Kidney (tissue), 14 donors: ENCODE data around the gene CLDND1. TPM values are rescaled to one million over a fixed set of nuclear protein-coding genes. Genes with fewer than 3 reads are reported as not detected.

Source experiments
- DNase-seq, 5 donors: peaks; one replicate each; pipeline ENCODE4 v3.0.0-alpha.2; 2013 to 2020
- FAIRE-seq: peaks from 2 replicates; lab custom pipeline; 2012; peaks lifted over from hg19 to GRCh38; lab: Jason Lieb, UNC
- H3K27ac ChIP-seq, 2 donors: one replicate each; pipeline ENCODE4 v1.7.0; 2013; ENCODE audit warnings: low read depth in 2 of 2, low read length in 2 of 2, inconsistent platforms in 1 of 2
- H3K27me3 ChIP-seq: one replicate; pipeline ENCODE4 v1.7.1; 2013; ENCODE audit warnings: low read length, inconsistent platforms; ENCODE audit not compliant: control insufficient read depth, insufficient read depth
- H3K36me3 ChIP-seq, 3 donors: one replicate each; pipeline versions ENCODE4 v1.7.0 to v1.7.1; 2013; ENCODE audit warnings: low read length in 3 of 3, control low read depth in 1 of 3, inconsistent platforms in 1 of 3; ENCODE audit not compliant: insufficient read depth in 3 of 3, control insufficient read depth in 2 of 3
- H3K4me1 ChIP-seq, 3 donors: one replicate each; pipeline versions ENCODE4 v1.7.0 to v1.7.1; 2013; ENCODE audit warnings: low read length in 3 of 3, inconsistent platforms in 1 of 3, low read depth in 1 of 3; ENCODE audit not compliant: control insufficient read depth in 2 of 3, insufficient read depth in 2 of 3
- H3K4me3 ChIP-seq, 3 donors: one replicate each; pipeline versions ENCODE4 v1.7.0 to v1.8.1; 2013; ENCODE audit warnings: low read length in 3 of 3, control low read depth in 1 of 3, inconsistent platforms in 1 of 3
- H3K9ac ChIP-seq, 3 donors: one replicate each; pipeline versions ENCODE4 v1.7.0 to v1.7.1; 2013; ENCODE audit warnings: low read length in 3 of 3, control low read depth in 1 of 3, inconsistent platforms in 1 of 3
- H3K9me3 ChIP-seq, 3 donors: one replicate each; pipeline versions ENCODE4 v1.7.0 to v1.7.1; 2013; ENCODE audit warnings: low read length in 3 of 3, control low read depth in 1 of 3, inconsistent platforms in 1 of 3; ENCODE audit not compliant: control insufficient read depth in 2 of 3, insufficient read depth in 1 of 3
- CTCF ChIP-seq: IDR thresholded peaks from 3 replicates; pipeline ENCODE4 v1.5.1; 2012; ENCODE audit warnings: mild to moderate bottlenecking, moderate library complexity, borderline replicate concordance; ENCODE audit not compliant: insufficient read depth; ENCODE audit errors: extremely low read depth
- intact Hi-C: fragments of 100-400 bp; cut with DNase I; formaldehyde crosslinking; loops from one replicate; pipeline ENCODE4 v1.11.1; 2022
- polyA plus RNA-seq: library from polyadenylated mRNA; stranded (reverse); fragments of 350-450 nt; fragmentation: Illumina TruSeq; extraction: RNeasy Lipid Tissue Mini Kit (QIAGEN cat#74804); gene quantifications from one replicate; pipeline ENCODE4 v1.2.3, GENCODE V29; 2014; ENCODE audit warnings: low read depth, low replicate concordance; ENCODE audit not compliant: insufficient read depth
- total RNA-seq: library from RNA; stranded (reverse); fragmentation: NEBNext Ultra II Directional; extraction: Animal tissue kit (Norgen Biotek cat#: 25700); gene quantifications from one replicate; pipeline ENCODE4 v1.2.1, GENCODE V29; 2021
- donor health status: control.
- donor health status: control.
- donor health status: control.
- donor health status: control.
- donor health status: control.
- donor health status: DM: yes; HTN: yes; CAD: no.
- donor health status: Normal renal cell carcinoma (clear cell type).

CLDND1 gene
- total and polyA plus RNA-seq, 2 donors from 2014 or later, result 35.8 to 77.2 TPM

DNA sequence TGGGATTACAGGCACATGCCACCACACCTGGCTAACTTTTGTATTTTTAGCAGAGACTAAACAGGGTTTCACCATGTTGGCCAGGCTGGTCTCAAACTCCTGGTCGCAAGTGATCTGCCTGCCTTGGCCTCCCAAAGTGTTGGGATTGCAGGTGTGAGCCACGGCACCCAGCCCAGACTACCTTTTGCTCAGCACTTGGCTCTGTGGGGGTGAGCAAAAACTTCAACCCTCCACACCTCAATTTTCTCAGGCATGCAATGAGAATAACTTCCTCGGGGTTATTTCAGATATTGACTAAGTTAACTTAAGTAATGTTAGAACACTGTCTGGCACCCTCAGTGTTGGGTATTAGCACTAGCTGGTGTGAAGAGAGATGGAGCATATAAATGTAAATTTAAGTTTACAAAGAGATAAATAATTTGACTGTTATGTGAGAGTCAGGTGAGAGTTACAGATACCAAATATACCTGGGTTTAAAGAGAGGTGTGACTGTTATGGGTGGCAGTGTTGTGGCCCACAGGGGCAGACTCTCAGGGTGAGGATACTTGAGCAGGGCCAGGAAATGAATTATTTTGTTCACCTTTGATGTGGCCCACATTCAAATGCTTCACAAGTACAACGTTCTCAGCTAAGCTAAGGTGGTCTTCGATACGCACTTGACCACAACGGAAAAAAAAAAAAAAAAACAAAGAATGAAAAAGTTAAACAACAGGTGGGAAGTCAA is 41.7 kb upstream of the CLDND1 start:
- no peak overlapping the region for H3K27ac ChIP-seq
- no peak overlapping the region for H3K9ac ChIP-seq
- FAIRE-seq (no peak), DNase-seq (no peak)
- TF ChIP-seq CTCF, result no peak
- H3K36me3 ChIP-seq, result no peaks in the 10 kb centered on the region
- intact Hi-C loops, result no loop called here
- no peaks in the 10 kb centered on the region for H3K4me1 ChIP-seq
- no peak overlapping the region for H3K4me3 ChIP-seq
- no peaks in the 10 kb centered on the region for H3K9me3 ChIP-seq
- H3K27me3 ChIP-seq, result no peaks in the 10 kb centered on the region

DNA sequence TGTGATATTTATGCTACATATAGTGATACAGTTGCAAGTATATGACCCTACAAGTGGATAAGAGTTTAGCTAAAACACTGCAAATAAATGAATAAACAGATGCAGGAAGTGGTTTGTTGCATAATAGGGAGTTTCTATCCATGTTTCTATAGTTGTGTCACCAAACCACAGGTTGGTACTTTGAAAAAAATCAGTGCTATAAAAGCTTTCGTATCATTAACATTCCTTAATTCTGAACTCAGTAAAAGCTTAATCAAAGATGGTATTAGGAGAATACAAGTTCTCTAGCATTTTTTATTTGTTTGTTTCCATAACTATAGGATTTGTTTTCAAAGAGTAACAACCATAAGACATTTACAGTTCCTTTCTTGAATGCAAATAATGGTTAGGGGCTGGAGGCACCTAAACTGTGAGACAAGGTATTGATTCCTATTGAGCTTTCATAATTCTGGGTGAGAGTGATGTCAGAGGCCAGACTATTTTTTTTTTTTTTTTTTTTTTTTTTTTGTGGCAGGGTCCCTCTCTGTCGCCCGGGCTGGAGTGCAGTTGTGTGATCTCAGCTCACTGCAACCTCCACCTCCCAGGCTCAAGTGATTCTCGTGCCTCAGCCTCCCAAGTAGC is 41.1 kb upstream of the CLDND1 start:
- FAIRE-seq (no peak), DNase-seq (no peak)
- TF ChIP-seq CTCF, result no peak
- Histone ChIP-seq H3K9me3 (no peaks in the 10 kb centered on the region), H3K36me3 (no peaks in the 10 kb centered on the region), H3K4me3 (no peak overlapping the region), H3K9ac (no peak overlapping the region), H3K4me1 (no peaks in the 10 kb centered on the region), H3K27ac (no peak overlapping the region), H3K27me3 (no peaks in the 10 kb centered on the region)
- intact Hi-C loops, result no loop called here

DNA sequence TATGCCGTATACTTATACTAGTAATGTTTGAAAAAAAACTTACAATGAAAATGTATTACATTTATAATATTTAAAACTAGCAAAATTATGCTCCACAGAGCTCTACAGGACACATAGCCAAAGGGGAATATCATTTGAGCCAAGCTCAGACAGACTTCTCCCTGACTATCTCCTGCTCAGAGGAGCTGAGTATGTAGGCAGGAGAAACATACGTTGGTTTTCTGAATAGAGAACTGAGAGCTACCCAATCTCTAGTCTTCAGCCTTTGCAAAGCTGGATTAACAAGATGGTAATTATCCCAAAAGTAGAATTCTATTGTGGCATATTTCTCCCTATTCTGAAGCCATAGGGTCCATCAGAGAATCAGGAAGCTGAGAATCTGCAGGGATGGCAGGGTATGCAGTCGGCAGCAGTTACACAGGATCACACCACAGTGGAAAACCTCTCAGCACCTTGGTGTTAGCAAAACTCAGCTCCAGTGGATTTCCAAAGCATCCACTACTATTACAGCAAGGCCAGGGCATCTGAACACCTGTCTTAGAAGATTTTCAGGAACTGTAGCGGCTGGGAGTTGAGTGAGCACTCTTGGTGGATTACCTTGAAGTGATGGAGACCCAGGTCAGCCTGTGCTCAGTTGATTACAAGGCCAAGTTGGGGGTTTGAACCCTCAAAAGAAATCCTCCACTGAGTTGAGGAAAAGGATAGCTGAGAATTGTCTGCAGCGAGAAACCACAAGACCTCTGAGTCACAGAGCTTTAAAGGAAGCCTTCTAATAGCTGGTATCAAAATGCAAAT is 39.2 kb upstream of the CLDND1 start:
- no peaks in the 10 kb centered on the region for H3K4me1 ChIP-seq
- FAIRE-seq, result no peak
- no peaks in the 10 kb centered on the region for H3K9me3 ChIP-seq
- no peak overlapping the region for H3K27ac ChIP-seq
- H3K27me3 ChIP-seq, result no peaks in the 10 kb centered on the region
- H3K4me3 ChIP-seq, result no peak overlapping the region
- intact Hi-C loops, result no loop called here
- no peak for TF ChIP-seq CTCF
- H3K9ac ChIP-seq, result no peak overlapping the region
- no peak for DNase-seq
- H3K36me3 ChIP-seq, result no peaks in the 10 kb centered on the region
